Liver (tissue), 3 donors: Measurements from ENCODE around the gene CELF1.

Source experiments
- NR2F2 ChIP-seq: IDR thresholded peaks from 2 replicates; pipeline ENCODE4 v1.6.1; 2016; ENCODE audit warnings: antibody characterized with exemption
- RAD21 ChIP-seq, 2 donors: IDR thresholded peaks; 2 replicates each; pipeline ENCODE4 v1.6.1; 2016; ENCODE audit warnings: antibody characterized with exemption in 2 of 2, mild to moderate bottlenecking in 2 of 2
- RXRA ChIP-seq, 2 donors: IDR thresholded peaks; 2 replicates each; pipeline ENCODE4 v1.6.1; 2017 to 2018; ENCODE audit warnings: antibody characterized with exemption in 2 of 2, mild to moderate bottlenecking in 1 of 2
- TF ChIP-seq, protein P1 (sequence below): fragments of 150-350 bp; IDR thresholded peaks from 2 replicates; pipeline ENCODE4 v1.5.1; 2017; ENCODE audit warnings: improper control_type of control experiment, low read depth, low read length; ENCODE audit not compliant: missing input control
- TF ChIP-seq, protein P2 (sequence below): IDR thresholded peaks from 2 replicates; pipeline ENCODE4 v1.6.1; 2016; ENCODE audit warnings: antibody characterized with exemption
- donor health status: healthy.
- donor health status: healthy.

DNA sequence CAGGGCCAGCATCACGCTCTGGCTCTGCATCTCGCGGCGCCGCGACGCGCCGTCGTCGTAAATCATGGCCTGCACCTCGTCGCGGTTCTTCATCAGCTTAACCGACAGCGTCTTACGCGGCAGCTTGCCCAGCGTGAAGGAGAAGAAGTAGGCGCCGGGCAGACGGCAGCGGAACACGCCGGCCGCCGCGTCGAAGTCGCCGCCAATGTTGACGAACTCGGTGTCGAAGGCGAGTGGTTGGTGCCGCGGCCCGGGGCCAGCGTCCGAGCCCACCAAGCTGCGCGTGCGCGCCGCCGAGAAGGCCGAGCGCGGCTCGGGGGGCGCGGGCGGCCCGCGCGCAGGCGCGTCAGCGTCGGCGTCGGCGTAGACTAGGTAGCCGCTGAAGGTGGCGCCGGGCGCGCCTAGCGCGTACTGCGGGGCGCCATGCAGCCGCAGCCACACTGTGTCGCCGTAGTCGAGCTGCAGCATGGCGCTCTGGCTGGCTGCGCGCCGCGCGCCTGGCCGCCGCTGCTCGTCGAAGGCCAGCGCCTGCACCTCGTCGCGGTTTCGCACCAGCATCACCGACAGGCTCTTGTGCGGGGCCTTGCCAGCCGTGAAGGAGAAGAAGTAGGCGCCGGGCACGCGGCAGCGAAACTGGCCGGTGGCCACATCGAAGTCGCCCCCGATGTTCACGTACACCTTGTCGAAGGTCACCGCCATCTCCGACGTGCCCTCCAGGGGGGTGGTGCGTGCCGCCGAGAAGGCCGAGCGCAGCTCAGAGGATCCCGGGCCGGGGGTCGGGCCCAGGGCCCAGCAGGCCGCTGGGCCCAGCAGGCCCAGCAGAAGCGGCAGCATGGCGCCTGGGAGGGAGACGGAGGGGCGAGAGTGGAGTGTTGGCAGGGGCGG lies 37.3 kb upstream of the CELF1 start:
- TF ChIP-seq NR2F2 = no peak
- TF ChIP-seq RXRA (IDR thresholded peaks at IDR 0.05) = no peak
- TF ChIP-seq RAD21 (IDR thresholded peaks at IDR 0.05) = no peak
- TF ChIP-seq, protein P1, sequence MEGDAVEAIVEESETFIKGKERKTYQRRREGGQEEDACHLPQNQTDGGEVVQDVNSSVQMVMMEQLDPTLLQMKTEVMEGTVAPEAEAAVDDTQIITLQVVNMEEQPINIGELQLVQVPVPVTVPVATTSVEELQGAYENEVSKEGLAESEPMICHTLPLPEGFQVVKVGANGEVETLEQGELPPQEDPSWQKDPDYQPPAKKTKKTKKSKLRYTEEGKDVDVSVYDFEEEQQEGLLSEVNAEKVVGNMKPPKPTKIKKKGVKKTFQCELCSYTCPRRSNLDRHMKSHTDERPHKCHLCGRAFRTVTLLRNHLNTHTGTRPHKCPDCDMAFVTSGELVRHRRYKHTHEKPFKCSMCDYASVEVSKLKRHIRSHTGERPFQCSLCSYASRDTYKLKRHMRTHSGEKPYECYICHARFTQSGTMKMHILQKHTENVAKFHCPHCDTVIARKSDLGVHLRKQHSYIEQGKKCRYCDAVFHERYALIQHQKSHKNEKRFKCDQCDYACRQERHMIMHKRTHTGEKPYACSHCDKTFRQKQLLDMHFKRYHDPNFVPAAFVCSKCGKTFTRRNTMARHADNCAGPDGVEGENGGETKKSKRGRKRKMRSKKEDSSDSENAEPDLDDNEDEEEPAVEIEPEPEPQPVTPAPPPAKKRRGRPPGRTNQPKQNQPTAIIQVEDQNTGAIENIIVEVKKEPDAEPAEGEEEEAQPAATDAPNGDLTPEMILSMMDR = no peak
- TF ChIP-seq, protein P2, sequence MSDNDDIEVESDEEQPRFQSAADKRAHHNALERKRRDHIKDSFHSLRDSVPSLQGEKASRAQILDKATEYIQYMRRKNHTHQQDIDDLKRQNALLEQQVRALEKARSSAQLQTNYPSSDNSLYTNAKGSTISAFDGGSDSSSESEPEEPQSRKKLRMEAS = no peak
